Activated CD8-positive, alpha-beta T cell treated with anti-CD3 and anti-CD28 coated beads for 36 hours (primary cell): ENCODE measurements around the gene TPM4. TPM values are rescaled to one million over a fixed set of nuclear protein-coding genes. Genes with fewer than 3 reads are reported as not detected.

Experiments
- ATAC-seq: fragments of 200-7000 bp; cut with Tn5 transposase; one replicate; pipeline ENCODE4 v1.10.0; 2021; ENCODE audit warnings: mild to moderate bottlenecking, moderate library complexity
- CTCF ChIA-PET: fragments of 350-600 bp; sonication (Branson Sonifier 250); formaldehyde crosslinking; loops from one replicate; lab custom pipeline; 2021; ENCODE audit warnings: antibody characterized with exemption; lab: Charles Lee
- POLR2A ChIA-PET: fragments of 350-600 bp; sonication (Branson Sonifier 250); formaldehyde crosslinking; loops from one replicate; lab custom pipeline; 2021; ENCODE audit warnings: antibody characterized with exemption; lab: Charles Lee
- DNase-seq: peaks from one replicate; pipeline ENCODE4 v3.0.0-alpha.2; 2020
- H3K27ac Mint-ChIP-seq: one replicate; pipeline ENCODE4 v1.8.0; 2021; ENCODE audit warnings: mild to moderate bottlenecking, mixed read lengths
- H3K27me3 Mint-ChIP-seq: one replicate; pipeline ENCODE4 v1.8.0; 2021; ENCODE audit warnings: mixed read lengths
- H3K36me3 Mint-ChIP-seq: one replicate; pipeline ENCODE4 v1.8.0; 2021; ENCODE audit warnings: low read depth, mixed read lengths
- H3K4me1 Mint-ChIP-seq: one replicate; pipeline ENCODE4 v1.8.0; 2021; ENCODE audit warnings: low read depth, mixed read lengths
- H3K4me3 Mint-ChIP-seq: one replicate; pipeline ENCODE4 v1.8.0; 2021; ENCODE audit warnings: mild to moderate bottlenecking, moderate library complexity, mixed read lengths
- H3K9me3 Mint-ChIP-seq: one replicate; pipeline ENCODE4 v1.8.0; 2021; ENCODE audit warnings: mixed read lengths
- intact Hi-C: fragments of 100-400 bp; cut with micrococcal nuclease; formaldehyde crosslinking; loops from one replicate; pipeline ENCODE4 v1.10.0; 2022
- total RNA-seq, 2 experiments: library from RNA; stranded (reverse); gene quantifications; one replicate each; pipeline ENCODE4 v1.2.3, GENCODE V29; 2021
- TF ChIP-seq, protein P1 (sequence below): fragments of 200-600 bp; IDR thresholded peaks from one replicate; pipeline ENCODE4 v1.8.0; 2022; ENCODE audit warnings: antibody characterized with exemption, mild to moderate bottlenecking

The TPM4 gene
- total RNA-seq, 2 experiments from 2014 or later = 230 to 232 TPM

DNA sequence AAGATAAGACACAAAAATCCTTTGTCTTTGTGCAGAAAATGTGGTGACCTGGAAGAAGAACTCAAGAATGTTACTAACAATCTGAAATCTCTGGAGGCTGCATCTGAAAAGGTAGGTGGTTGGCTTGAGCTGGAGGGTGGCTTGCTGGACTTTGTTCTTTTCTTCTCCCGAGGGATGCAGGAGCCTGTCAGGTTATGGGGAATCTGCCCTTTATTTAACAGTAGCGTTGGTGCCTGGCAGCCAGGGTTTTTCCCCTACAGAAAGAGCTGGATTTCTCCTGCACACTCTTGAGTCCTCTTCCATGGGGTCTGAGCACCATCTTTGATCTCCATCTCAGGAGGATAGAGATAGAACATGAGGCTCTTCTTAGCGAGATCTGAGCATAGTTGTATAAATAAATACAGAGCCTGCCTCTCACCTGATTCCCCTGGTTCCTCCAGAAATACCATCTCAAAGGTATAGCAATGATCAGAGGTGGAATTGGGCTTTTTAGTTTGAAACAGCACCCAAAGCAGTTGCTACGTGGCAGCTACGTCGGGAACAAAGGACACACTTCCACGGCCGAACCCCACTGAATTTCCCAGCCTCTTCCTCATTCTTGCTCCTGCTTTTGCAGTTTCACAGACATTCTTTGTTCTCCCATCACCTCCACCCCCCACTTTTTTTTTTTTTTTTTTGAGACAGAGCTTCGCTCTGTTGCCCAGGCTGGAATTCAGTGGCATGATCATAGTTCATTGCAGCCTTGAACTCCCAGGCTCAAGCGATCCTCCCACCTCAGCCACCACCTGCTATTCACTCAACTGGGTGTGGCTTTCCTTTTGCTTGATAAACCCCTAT lies 12.9 kb downstream of the TPM4 start:
- no peak for ATAC-seq
- POLR2A ChIA-PET = interaction anchor here (1.0 to 3.9 kb wide), 4 partner anchors 10 to 113 kb away, joined by 3 to 33 read pairs (median 8); partner anchors contain the start of gene TPM4
- no peaks in the 10 kb centered on the region for H3K27me3 Mint-ChIP-seq
- H3K27ac Mint-ChIP-seq = no peak overlapping the region
- no peak overlapping the region for H3K4me3 Mint-ChIP-seq
- intact Hi-C loops = no loop called here
- H3K4me1 Mint-ChIP-seq = peaks cover 31% of the 10 kb centered on the region
- H3K9me3 Mint-ChIP-seq = no peaks in the 10 kb centered on the region
- TF ChIP-seq, protein P1, sequence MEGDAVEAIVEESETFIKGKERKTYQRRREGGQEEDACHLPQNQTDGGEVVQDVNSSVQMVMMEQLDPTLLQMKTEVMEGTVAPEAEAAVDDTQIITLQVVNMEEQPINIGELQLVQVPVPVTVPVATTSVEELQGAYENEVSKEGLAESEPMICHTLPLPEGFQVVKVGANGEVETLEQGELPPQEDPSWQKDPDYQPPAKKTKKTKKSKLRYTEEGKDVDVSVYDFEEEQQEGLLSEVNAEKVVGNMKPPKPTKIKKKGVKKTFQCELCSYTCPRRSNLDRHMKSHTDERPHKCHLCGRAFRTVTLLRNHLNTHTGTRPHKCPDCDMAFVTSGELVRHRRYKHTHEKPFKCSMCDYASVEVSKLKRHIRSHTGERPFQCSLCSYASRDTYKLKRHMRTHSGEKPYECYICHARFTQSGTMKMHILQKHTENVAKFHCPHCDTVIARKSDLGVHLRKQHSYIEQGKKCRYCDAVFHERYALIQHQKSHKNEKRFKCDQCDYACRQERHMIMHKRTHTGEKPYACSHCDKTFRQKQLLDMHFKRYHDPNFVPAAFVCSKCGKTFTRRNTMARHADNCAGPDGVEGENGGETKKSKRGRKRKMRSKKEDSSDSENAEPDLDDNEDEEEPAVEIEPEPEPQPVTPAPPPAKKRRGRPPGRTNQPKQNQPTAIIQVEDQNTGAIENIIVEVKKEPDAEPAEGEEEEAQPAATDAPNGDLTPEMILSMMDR = no peak
- CTCF ChIA-PET = interaction anchor here (0.9 to 1.2 kb wide), 4 partner anchors 11 to 48 kb away, joined by 3 to 4 read pairs (median 3); no protein-coding TSS in a partner anchor
- no peak for DNase-seq
- H3K36me3 Mint-ChIP-seq = peaks cover 78% of the 10 kb centered on the region

DNA sequence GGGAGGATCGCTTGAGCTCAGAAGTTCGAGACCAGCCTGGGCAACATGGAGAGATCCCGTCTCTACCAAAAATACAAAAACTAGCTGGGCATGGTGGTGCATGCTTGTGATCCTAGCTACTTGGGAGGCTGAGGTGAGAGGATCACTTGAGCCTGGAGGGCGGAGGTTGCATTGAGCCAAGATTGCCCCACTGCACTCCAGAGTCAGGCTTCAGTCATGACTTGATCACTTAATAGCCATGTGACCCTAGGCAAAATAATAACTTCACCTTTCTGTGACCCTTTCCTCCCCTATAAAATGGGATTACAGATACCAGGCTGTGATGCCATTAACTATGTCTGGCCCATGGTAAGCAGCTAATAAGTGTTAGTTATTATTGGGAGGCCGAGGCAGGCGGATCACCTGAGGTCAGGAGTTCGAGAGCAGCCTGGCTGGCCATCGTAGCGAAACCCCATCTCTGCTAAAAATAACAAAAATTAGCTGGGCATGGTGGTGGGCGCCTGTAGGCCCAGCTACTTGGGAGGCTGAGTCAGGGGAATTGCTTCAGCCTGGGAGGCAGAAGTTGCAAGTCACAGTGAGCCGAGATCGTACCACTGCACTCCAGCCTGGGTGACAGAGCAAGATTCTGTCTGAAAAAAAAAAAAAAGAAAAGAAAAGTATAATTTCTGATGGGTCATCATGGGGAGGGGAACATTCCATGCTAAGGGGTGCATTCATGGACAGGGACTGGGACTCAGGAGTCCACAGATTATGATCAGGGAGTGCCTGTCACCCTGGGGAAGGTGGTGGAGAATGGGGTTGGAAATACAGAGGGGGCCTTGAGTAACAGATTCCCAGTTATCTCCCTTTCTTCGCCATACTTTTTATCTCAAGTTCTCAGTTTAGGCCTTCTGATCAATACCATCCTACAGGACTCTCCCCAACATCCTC lies 15.5 kb downstream of the TPM4 start:
- no peaks in the 10 kb centered on the region for H3K27me3 Mint-ChIP-seq
- CTCF ChIA-PET = interaction anchor here (0.7 to 1.2 kb wide), 2 partner anchors 19 to 350 kb away, joined by 3 read pairs; no protein-coding TSS in a partner anchor
- ATAC-seq = no peak
- peaks cover 78% of the 10 kb centered on the region for H3K36me3 Mint-ChIP-seq
- TF ChIP-seq, protein P1 = no peak
- intact Hi-C loops = no loop called here
- H3K4me1 Mint-ChIP-seq = peaks cover 27% of the 10 kb centered on the region
- no peaks in the 10 kb centered on the region for H3K9me3 Mint-ChIP-seq
- no peak overlapping the region for H3K27ac Mint-ChIP-seq
- no peak for DNase-seq
- POLR2A ChIA-PET = interaction anchor here (1.4 to 3.2 kb wide), 3 partner anchors 13 to 21 kb away, joined by 3 to 11 read pairs (median 8); partner anchors contain the start of gene RAB8A
- H3K4me3 Mint-ChIP-seq = no peak overlapping the region

DNA sequence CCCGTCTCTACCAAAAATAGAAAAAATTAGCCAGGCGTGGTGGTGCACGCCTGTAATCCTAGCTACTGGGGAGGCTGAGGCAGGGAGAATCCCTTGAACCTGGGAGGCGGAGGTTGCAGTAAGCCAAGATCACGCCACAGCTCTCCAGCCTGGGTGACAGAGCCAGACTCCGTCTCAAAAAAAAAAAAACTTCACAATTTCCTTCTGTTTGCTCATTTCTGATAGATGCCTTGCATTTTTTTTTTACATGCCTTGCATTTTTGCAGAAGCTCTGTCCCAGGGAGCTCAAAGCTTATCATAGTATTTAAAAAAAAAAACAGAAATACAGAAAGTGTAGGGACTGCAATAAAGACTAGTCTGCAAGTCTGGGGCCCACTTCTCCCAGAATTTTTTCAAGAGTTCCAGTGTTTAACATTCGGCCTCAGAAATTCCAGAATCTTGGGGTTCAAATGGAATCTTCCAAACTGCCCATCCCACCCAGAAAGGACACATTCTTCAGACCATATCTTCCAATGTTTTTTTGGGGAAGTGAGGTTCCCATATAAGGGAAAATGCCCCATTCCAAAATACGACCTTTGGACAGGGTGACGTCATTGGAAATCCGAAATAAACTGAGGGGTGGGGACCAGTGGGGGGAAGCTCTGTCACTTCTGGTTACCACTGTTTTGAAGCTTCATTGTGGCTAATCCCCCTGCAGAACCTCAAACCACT lies 18.2 kb downstream of the TPM4 start:
- no peaks in the 10 kb centered on the region for H3K27me3 Mint-ChIP-seq
- POLR2A ChIA-PET = interaction anchor here (0.6 to 6.6 kb wide), 7 partner anchors 9 to 91 kb away, joined by 3 to 53 read pairs (median 10); partner anchors contain the start of genes FAM32A and TPM4
- H3K36me3 Mint-ChIP-seq = peaks cover 77% of the 10 kb centered on the region
- TF ChIP-seq, protein P1 = no peak
- CTCF ChIA-PET = interaction anchor here (0.9 to 3.2 kb wide), 9 partner anchors 8 to 91 kb away, joined by 3 to 19 read pairs (median 6); partner anchors contain the start of genes FAM32A and RAB8A
- H3K27ac Mint-ChIP-seq = peak overlapping the region; percentile 95
- DNase-seq = no peak
- intact Hi-C loops = no loop called here
- no peak overlapping the region for H3K4me3 Mint-ChIP-seq
- no peak for ATAC-seq
- H3K9me3 Mint-ChIP-seq = no peaks in the 10 kb centered on the region
- H3K4me1 Mint-ChIP-seq = peaks cover 29% of the 10 kb centered on the region

DNA sequence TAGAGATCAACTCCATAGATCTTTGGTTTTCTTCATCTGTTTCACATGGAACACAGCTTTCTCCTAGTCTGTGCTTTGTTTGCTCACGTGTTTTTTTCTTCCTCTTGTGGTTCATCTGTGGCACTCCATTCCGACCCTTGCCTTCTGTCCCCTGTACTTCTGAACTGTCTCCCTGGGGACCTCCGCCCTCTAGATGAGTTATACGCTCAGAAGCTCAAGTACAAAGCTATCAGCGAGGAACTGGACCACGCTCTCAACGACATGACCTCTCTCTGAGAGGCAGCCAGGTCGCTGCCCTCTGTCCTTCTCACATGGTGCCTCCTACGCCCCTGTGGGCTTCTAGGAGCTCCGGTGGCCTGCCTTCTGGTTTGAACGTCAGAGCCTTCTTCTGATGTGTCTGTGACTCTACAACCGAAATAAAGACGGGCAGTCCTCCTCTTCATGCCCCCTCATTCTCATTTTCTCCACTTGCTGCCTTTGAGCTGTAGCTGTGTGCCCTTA lies 18.8 kb downstream of the TPM4 start:
- Mint-ChIP-seq H3K27me3 (no peaks in the 10 kb centered on the region), H3K9me3 (no peaks in the 10 kb centered on the region), H3K4me1 (peaks cover 29% of the 10 kb centered on the region), H3K36me3 (peaks cover 77% of the 10 kb centered on the region), H3K4me3 (peak overlapping the region; percentile 44), H3K27ac (peak overlapping the region; percentile 95)
- ChIA-PET CTCF (interaction anchor here (0.9 to 3.2 kb wide), 14 partner anchors 9 to 465 kb away, joined by 3 to 19 read pairs (median 5); partner anchors contain the start of genes FAM32A and RAB8A), POLR2A (interaction anchor here (0.6 to 6.6 kb wide), 8 partner anchors 9 to 230 kb away, joined by 3 to 53 read pairs (median 7); partner anchors contain the start of genes FAM32A and TPM4)
- TF ChIP-seq, protein P1 = no peak
- peak; percentile 77 for DNase-seq
- intact Hi-C loops = no loop called here
- ATAC-seq = peak; percentile 85
